Subcutaneous adipose tissue (tissue), 4 donors: Measurements from ENCODE around the gene PLA1A. TPM values are rescaled to one million over a fixed set of nuclear protein-coding genes. Genes with fewer than 3 reads are reported as not detected.

ENCODE experiments used
- CTCF ChIP-seq: fragments of 450-650 bp; IDR thresholded peaks from one replicate; pipeline ENCODE4 v1.5.1; 2016; ENCODE audit warnings: low read depth, mild to moderate bottlenecking, control low read depth, antibody characterized with exemption, moderate library complexity
- total RNA-seq, 4 donors: library from RNA; depleted of rRNA; stranded (reverse); fragments of >200 nt; gene quantifications; one replicate each; pipeline ENCODE4 v1.1.0, GENCODE V29; 2016

PLA1A gene
- total RNA-seq, 4 donors from 2014 or later = 1.4 to 8.9 (median 2.4) TPM

DNA sequence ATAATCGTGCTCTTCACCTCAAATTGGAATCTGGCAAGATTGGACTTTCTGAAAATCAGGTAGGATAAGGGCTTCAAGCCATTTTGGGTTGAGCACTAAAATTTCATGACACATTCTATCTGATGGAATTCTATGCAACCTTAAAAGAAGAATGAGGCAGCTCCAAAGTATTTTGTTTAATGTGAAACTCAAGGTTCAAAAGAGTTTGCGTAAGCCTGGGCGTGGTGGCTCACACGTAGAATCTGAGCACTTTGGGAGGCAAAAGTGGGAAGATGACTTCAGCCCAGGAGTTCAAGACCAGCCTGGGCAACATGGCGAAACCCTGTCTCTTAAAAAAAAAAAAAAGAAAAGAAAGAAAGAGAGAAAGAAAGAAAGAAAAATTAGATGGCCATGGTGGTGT is 3.6 kb upstream of the PLA1A start:
- TF ChIP-seq CTCF = no peak

DNA sequence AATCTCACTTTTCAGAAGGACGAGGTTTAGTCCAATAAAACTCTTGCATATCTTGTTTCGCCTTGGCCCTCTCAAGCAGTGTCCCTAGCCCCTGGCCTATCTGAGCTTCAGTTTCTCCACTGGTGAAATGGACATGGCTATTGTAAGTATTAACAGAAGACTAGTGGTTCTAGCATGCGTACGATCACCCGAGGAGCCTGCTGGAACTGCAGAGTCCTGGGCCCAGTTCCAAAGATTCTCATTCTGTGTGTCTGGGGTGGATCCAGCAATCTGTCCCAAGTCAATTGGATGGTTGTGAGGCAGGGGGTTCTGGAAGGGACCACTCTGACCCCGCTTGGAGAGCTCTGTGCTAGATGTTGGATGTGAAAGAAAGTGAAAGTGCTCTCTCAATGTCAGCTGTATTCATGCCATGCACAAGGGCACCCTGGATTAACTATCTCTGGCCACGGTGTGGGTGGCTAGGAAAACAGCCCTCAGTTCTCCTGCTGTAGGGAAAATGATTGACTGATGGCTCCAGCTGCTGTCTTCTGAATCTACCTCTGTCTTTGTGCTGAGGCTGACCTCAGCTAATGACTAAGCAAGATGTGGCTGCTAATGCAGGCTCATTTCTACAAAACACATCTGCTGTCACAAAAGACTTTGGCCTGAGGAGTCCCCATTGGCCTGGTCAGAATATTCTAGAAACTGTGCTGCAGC is 1.9 kb upstream of the PLA1A start:
- no peak for TF ChIP-seq CTCF

GRCh38 chr3:119596398-119596797 is 1.3 kb upstream of the PLA1A start:
- TF ChIP-seq CTCF = no peak

GRCh38 chr3:119598410-119599098 is 869 bp downstream of the PLA1A start:
- TF ChIP-seq CTCF = no peak

DNA sequence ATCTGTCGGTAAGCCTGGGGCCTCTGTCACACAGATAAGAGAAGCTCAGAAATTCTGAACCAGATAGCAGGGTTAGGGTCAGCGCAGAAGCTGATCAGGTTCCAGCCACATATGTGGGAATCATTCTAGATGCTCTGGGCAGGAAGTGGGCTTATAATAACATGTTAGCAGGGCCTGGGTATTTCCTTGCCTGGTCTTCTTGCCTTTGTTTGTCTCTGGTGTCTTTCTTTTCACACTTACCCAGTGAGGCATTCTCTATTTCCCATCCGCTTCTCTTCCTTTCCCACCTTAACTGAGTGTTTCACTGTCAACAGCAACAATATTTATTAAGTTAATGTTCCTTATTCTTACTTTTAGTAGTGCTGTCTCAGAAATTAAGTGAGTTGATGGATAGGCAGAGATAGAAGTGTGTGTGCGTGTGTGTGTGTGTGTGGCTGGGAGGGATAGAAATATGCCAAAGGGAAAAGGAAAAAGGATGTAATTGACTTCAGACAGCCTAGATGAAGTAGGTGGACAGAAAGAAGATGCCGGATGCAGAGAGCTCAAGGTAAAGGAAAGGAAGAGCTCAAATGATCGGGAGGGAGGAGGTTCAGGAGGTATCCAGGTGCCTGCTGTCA is 2.0 kb downstream of the PLA1A start:
- TF ChIP-seq CTCF = no peak

- TF ChIP-seq CTCF = no peak
These were observed 3.0 kb downstream of the PLA1A start for GRCh38 chr3:119600732-119601131.

DNA sequence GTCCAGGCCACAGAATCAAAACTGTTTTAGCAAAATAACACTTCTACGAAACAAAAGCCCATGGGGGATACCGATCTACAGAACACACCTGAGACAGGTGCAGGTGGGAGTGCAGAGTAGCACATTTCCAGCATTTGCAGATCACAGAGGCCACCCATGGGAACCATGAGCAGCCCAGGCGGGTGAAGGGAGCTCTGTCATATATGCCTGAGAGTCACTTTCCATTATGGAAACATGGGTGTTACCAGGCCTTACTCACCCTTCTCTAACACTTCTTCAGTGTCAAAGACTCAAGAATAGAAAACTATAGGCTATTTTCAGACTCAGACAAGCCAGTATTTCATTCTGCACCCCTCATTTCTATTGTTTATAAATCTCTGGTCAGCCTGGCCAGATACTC is 3.5 kb downstream of the PLA1A start:
- no peak for TF ChIP-seq CTCF
